Adipocyte (in vitro differentiated cells): ENCODE data around the gene CDC73.
"Not testable (repeated sequence)": the region's sequence is repeated elsewhere in the genome, so short reads cannot be mapped to it uniquely, and the experiment has no call there.

Source experiments
- DNase-seq: peaks from one replicate; pipeline ENCODE4 v3.0.0-alpha.2; 2015; ENCODE audit warnings: low read depth
- H3K27me3 ChIP-seq: replicated peaks from 2 replicates; pipeline ENCODE4 v1.7.0; 2013; ENCODE audit warnings: mild to moderate bottlenecking, low read length, moderate library complexity; ENCODE audit not compliant: control insufficient read depth, insufficient read depth
- H3K36me3 ChIP-seq: 2 replicates; pipeline ENCODE4 v1.7.0; 2013; ENCODE audit warnings: low read length, mild to moderate bottlenecking, moderate library complexity; ENCODE audit not compliant: control insufficient read depth, insufficient read depth, severe bottlenecking
- H3K4me1 ChIP-seq: 2 replicates; pipeline ENCODE4 v1.7.0; 2013; ENCODE audit warnings: mild to moderate bottlenecking, low read length, moderate library complexity; ENCODE audit not compliant: control insufficient read depth, insufficient read depth
- H3K4me3 ChIP-seq: 2 replicates; pipeline ENCODE4 v1.7.0; 2013; ENCODE audit warnings: mild to moderate bottlenecking, low read length, moderate library complexity
- H3K9ac ChIP-seq: 2 replicates; pipeline ENCODE4 v1.7.0; 2013; ENCODE audit warnings: mild to moderate bottlenecking, low read length, moderate library complexity
- H3K9me3 ChIP-seq: 2 replicates; pipeline ENCODE4 v1.7.0; 2013; ENCODE audit warnings: mild to moderate bottlenecking, low read length, moderate library complexity; ENCODE audit not compliant: control insufficient read depth

CDC73 gene

GRCh38 chr1:193115629-193116227 is 6.1 kb upstream of the CDC73 start:
- H3K27me3 ChIP-seq: no peaks in the 10 kb centered on the region
- peak overlapping the region; percentile 22 for H3K9ac ChIP-seq
- peaks cover 50% of the 10 kb centered on the region for H3K4me1 ChIP-seq
- H3K36me3 ChIP-seq: no peaks in the 10 kb centered on the region
- H3K4me3 ChIP-seq: peak overlapping the region; percentile 39
- H3K9me3 ChIP-seq: no peaks in the 10 kb centered on the region
- DNase-seq: peak; percentile 95

GRCh38 chr1:193117167-193117566 is 4.7 kb upstream of the CDC73 start:
- H3K27me3 ChIP-seq, H3K9me3 ChIP-seq, DNase-seq, H3K4me3 ChIP-seq, H3K9ac ChIP-seq, H3K36me3 ChIP-seq: not testable (repeated sequence)
- peaks cover 36% of the 10 kb centered on the region for H3K4me1 ChIP-seq

GRCh38 chr1:193118194-193118593 is 3.6 kb upstream of the CDC73 start:
- H3K4me3 ChIP-seq: no peak overlapping the region
- H3K9ac ChIP-seq: no peak overlapping the region
- H3K36me3 ChIP-seq: no peaks in the 10 kb centered on the region
- DNase-seq: no peak
- H3K27me3 ChIP-seq: no peaks in the 10 kb centered on the region
- peaks cover 30% of the 10 kb centered on the region for H3K4me1 ChIP-seq
- no peaks in the 10 kb centered on the region for H3K9me3 ChIP-seq

- Histone ChIP-seq H3K9ac (no peak overlapping the region), H3K27me3 (no peaks in the 10 kb centered on the region), H3K36me3 (no peaks in the 10 kb centered on the region), H3K9me3 (no peaks in the 10 kb centered on the region), H3K4me1 (peaks cover 29% of the 10 kb centered on the region), H3K4me3 (no peak overlapping the region)
- no peak for DNase-seq
These were observed 2.8 kb upstream of the CDC73 start for GRCh38 chr1:193118803-193119730.

GRCh38 chr1:193120604-193121166 is 1.1 kb upstream of the CDC73 start:
- no peaks in the 10 kb centered on the region for H3K27me3 ChIP-seq
- DNase-seq: no peak
- H3K36me3 ChIP-seq: peaks cover 8% of the 10 kb centered on the region
- peak overlapping the region; percentile 98 for H3K9ac ChIP-seq
- H3K9me3 ChIP-seq: no peaks in the 10 kb centered on the region
- H3K4me3 ChIP-seq: peak overlapping the region; percentile 100
- peaks cover 32% of the 10 kb centered on the region for H3K4me1 ChIP-seq

GRCh38 chr1:193123751-193124150 is 1.9 kb downstream of the CDC73 start:
- peak overlapping the region; percentile 98 for H3K9ac ChIP-seq
- DNase-seq: no peak
- no peaks in the 10 kb centered on the region for H3K27me3 ChIP-seq
- H3K4me1 ChIP-seq: peaks cover 35% of the 10 kb centered on the region
- peaks cover 33% of the 10 kb centered on the region for H3K36me3 ChIP-seq
- peak overlapping the region; percentile 100 for H3K4me3 ChIP-seq
- H3K9me3 ChIP-seq: no peaks in the 10 kb centered on the region

- Histone ChIP-seq H3K36me3 (peaks cover 48% of the 10 kb centered on the region), H3K9me3 (no peaks in the 10 kb centered on the region), H3K27me3 (no peaks in the 10 kb centered on the region), H3K4me3 (no peak overlapping the region), H3K9ac (no peak overlapping the region), H3K4me1 (peaks cover 35% of the 10 kb centered on the region)
- DNase-seq: no peak
These were observed 3.5 kb downstream of the CDC73 start for GRCh38 chr1:193125369-193125768.

- Histone ChIP-seq H3K27me3 (no peaks in the 10 kb centered on the region), H3K9me3 (no peaks in the 10 kb centered on the region), H3K4me3 (no peak overlapping the region), H3K4me1 (peaks cover 4% of the 10 kb centered on the region), H3K36me3 (peaks cover 84% of the 10 kb centered on the region), H3K9ac (no peak overlapping the region)
- no peak for DNase-seq
These were observed 9.5 kb downstream of the CDC73 start for GRCh38 chr1:193131266-193131860.

- Histone ChIP-seq H3K36me3 (peaks cover 86% of the 10 kb centered on the region), H3K4me1 (peaks cover 4% of the 10 kb centered on the region), H3K4me3 (no peak overlapping the region), H3K9me3 (no peaks in the 10 kb centered on the region), H3K27me3 (no peaks in the 10 kb centered on the region), H3K9ac (no peak overlapping the region)
- no peak for DNase-seq
These were observed 18.4 kb downstream of the CDC73 start for GRCh38 chr1:193140254-193140653.

- Histone ChIP-seq H3K36me3 (peaks cover 84% of the 10 kb centered on the region), H3K9ac (no peak overlapping the region), H3K27me3 (no peaks in the 10 kb centered on the region), H3K4me3 (no peak overlapping the region), H3K9me3 (no peaks in the 10 kb centered on the region), H3K4me1 (peaks cover 4% of the 10 kb centered on the region)
- DNase-seq: no peak
These were observed 20.0 kb downstream of the CDC73 start for GRCh38 chr1:193141804-193142203.

- Histone ChIP-seq H3K4me3 (no peak overlapping the region), H3K9me3 (no peaks in the 10 kb centered on the region), H3K36me3 (peaks cover 83% of the 10 kb centered on the region)
These were observed 20.6 kb downstream of the CDC73 start for GRCh38 chr1:193142409-193142808.

More at GRCh38 chr1:193142409-193142808, 20.6 kb downstream of the CDC73 start:
- peaks cover 4% of the 10 kb centered on the region for H3K4me1 ChIP-seq
- H3K27me3 ChIP-seq: no peaks in the 10 kb centered on the region
- no peak for DNase-seq
- H3K9ac ChIP-seq: no peak overlapping the region
